BLaER1 (cell line): Measurements from ENCODE around the gene ZNF154.
"Not testable (repeated sequence)": the region's sequence is repeated elsewhere in the genome, so short reads cannot be mapped to it uniquely, and the experiment has no call there.

Source experiments
- H3K27ac ChIP-seq: shearing (Covaris generic); formaldehyde crosslinking; 2 replicates; pipeline ENCODE4 v1.8.1; 2022
- H3K27me3 ChIP-seq: shearing (Covaris generic); formaldehyde crosslinking; 2 replicates; pipeline ENCODE4 v1.8.1; 2022
- H3K36me3 ChIP-seq: shearing (Covaris generic); formaldehyde crosslinking; 2 replicates; pipeline ENCODE4 v1.8.1; 2022
- H3K4me1 ChIP-seq: shearing (Covaris generic); formaldehyde crosslinking; 2 replicates; pipeline ENCODE4 v1.8.1; 2022
- H3K4me2 ChIP-seq: shearing (Covaris generic); formaldehyde crosslinking; 2 replicates; pipeline ENCODE4 v1.8.1; 2022
- H3K4me3 ChIP-seq: shearing (Covaris generic); formaldehyde crosslinking; 2 replicates; pipeline ENCODE4 v1.8.1; 2022
- H3K9ac ChIP-seq: shearing (Covaris generic); formaldehyde crosslinking; 2 replicates; pipeline ENCODE4 v1.8.1; 2022
- H3K9me3 ChIP-seq: shearing (Covaris generic); formaldehyde crosslinking; 2 replicates; pipeline ENCODE4 v1.8.1; 2022
- H4K20me1 ChIP-seq: shearing (Covaris generic); formaldehyde crosslinking; 2 replicates; pipeline ENCODE4 v1.8.1; 2022
- Cebpa-rat ChIP-seq: shearing (Covaris generic); IDR thresholded peaks from 2 replicates; pipeline ENCODE4 v1.8.1; 2022

ZNF154 gene

GRCh38 chr19:57708641-57709361 lies at the start of gene ZNF154:
ZNF154 (minus strand) TSS chr19:57709204; CDS start chr19:57708971, 233 bp downstream.
- no peak for TF ChIP-seq Cebpa-rat
- Histone ChIP-seq H3K4me3 (peak within 1 kb of the TSS; percentile 18; the same call in 1 of the 2 replicates), H3K27me3 (peaks cover 44% of the 10 kb centered on the region), H3K4me2 (no peak within 1 kb of the TSS), H3K9me3 (peaks cover 41% of the 10 kb centered on the region), H3K9ac (no peak within 1 kb of the TSS), H4K20me1 (peaks cover 43% of the 10 kb centered on the region), H3K27ac (no peak within 1 kb of the TSS), H3K4me1 (no peaks in the 10 kb centered on the region), H3K36me3 (peaks cover 58% of the 10 kb centered on the region)

- Histone ChIP-seq H3K36me3 (peaks cover 98% of the 10 kb centered on the region), H3K9me3 (peaks cover 15% of the 10 kb centered on the region), H3K4me3 (no peak overlapping the region), H3K4me1 (no peaks in the 10 kb centered on the region), H3K27me3 (no peaks in the 10 kb centered on the region), H3K27ac (no peak overlapping the region), H3K4me2 (no peak overlapping the region), H3K9ac (no peak overlapping the region), H4K20me1 (peaks cover 14% of the 10 kb centered on the region)
- no peak for TF ChIP-seq Cebpa-rat
These were observed 48.9 kb upstream of the ZNF154 start for GRCh38 chr19:57757941-57758340.

- no peaks in the 10 kb centered on the region for H3K4me1 ChIP-seq
- TF ChIP-seq Cebpa-rat: no peak
- peaks cover 100% of the 10 kb centered on the region for H3K36me3 ChIP-seq
- no peak overlapping the region for H3K4me3 ChIP-seq
- H3K9me3 ChIP-seq: peaks cover 25% of the 10 kb centered on the region
- H3K27ac ChIP-seq: no peak overlapping the region
- no peaks in the 10 kb centered on the region for H3K27me3 ChIP-seq
- H3K9ac ChIP-seq: no peak overlapping the region
- peaks cover 24% of the 10 kb centered on the region for H4K20me1 ChIP-seq
- no peak overlapping the region for H3K4me2 ChIP-seq
These were observed 46.0 kb upstream of the ZNF154 start for GRCh38 chr19:57755031-57755430.

GRCh38 chr19:57754091-57754673 lies 45.2 kb upstream of the ZNF154 start:
- no peak overlapping the region for H3K27ac ChIP-seq
- peaks cover 31% of the 10 kb centered on the region for H4K20me1 ChIP-seq
- H3K4me1 ChIP-seq: peaks cover 4% of the 10 kb centered on the region; the same call in 1 of the 2 replicates
- no peak for TF ChIP-seq Cebpa-rat
- peaks cover 30% of the 10 kb centered on the region for H3K9me3 ChIP-seq
- H3K9ac ChIP-seq: no peak overlapping the region
- H3K4me3 ChIP-seq: no peak overlapping the region
- no peak overlapping the region for H3K4me2 ChIP-seq
- peaks cover 100% of the 10 kb centered on the region for H3K36me3 ChIP-seq
- no peaks in the 10 kb centered on the region for H3K27me3 ChIP-seq

GRCh38 chr19:57748029-57748428 lies 39.0 kb upstream of the ZNF154 start:
- peaks cover 22% of the 10 kb centered on the region for H3K9me3 ChIP-seq
- H3K27me3 ChIP-seq: no peaks in the 10 kb centered on the region
- no peak for TF ChIP-seq Cebpa-rat
- H3K4me1 ChIP-seq: peaks cover 23% of the 10 kb centered on the region
- H3K9ac ChIP-seq: no peak overlapping the region
- peaks cover 50% of the 10 kb centered on the region for H3K36me3 ChIP-seq
- H3K4me3 ChIP-seq: peak overlapping the region; percentile 97
- peak overlapping the region; percentile 98 for H3K4me2 ChIP-seq
- H4K20me1 ChIP-seq: peaks cover 16% of the 10 kb centered on the region; the same call in 1 of the 2 replicates
- H3K27ac ChIP-seq: no peak overlapping the region

- Histone ChIP-seq H3K4me2 (peak overlapping the region; percentile 98), H4K20me1 (peaks cover 16% of the 10 kb centered on the region; the same call in 1 of the 2 replicates), H3K27me3 (no peaks in the 10 kb centered on the region), H3K9ac (peak overlapping the region; percentile 96), H3K27ac (peak overlapping the region; percentile 89), H3K4me1 (peaks cover 23% of the 10 kb centered on the region), H3K4me3 (peak overlapping the region; percentile 97), H3K9me3 (peaks cover 19% of the 10 kb centered on the region; the same call in 1 of the 2 replicates), H3K36me3 (peaks cover 44% of the 10 kb centered on the region)
- no peak for TF ChIP-seq Cebpa-rat
These were observed 38.4 kb upstream of the ZNF154 start for GRCh38 chr19:57747472-57747807.

- Histone ChIP-seq H3K36me3 (peaks cover 38% of the 10 kb centered on the region), H3K4me3 (peak within 1 kb of the TSS; percentile 97), H3K27me3 (no peaks in the 10 kb centered on the region), H3K27ac (peak within 1 kb of the TSS; percentile 89), H3K9me3 (peaks cover 15% of the 10 kb centered on the region; the same call in 1 of the 2 replicates), H4K20me1 (peaks cover 16% of the 10 kb centered on the region; the same call in 1 of the 2 replicates), H3K9ac (peak within 1 kb of the TSS; percentile 96), H3K4me1 (peaks cover 23% of the 10 kb centered on the region), H3K4me2 (peak within 1 kb of the TSS; percentile 98)
- no peak for TF ChIP-seq Cebpa-rat
These were observed 37.8 kb upstream of the ZNF154 start, which contains the start of gene ZNF776 for GRCh38 chr19:57746580-57747471. ZNF776 (plus strand) TSS chr19:57746815; CDS start chr19:57747059, 244 bp downstream.

GRCh38 chr19:57738770-57739169 lies 29.8 kb upstream of the ZNF154 start:
- not testable (repeated sequence) for H4K20me1 ChIP-seq, H3K9me3 ChIP-seq, H3K9ac ChIP-seq, H3K4me1 ChIP-seq, H3K36me3 ChIP-seq, H3K4me3 ChIP-seq, H3K27ac ChIP-seq, H3K4me2 ChIP-seq, H3K27me3 ChIP-seq

- not testable (repeated sequence) for H3K27me3 ChIP-seq, H3K4me2 ChIP-seq, H3K4me3 ChIP-seq, H3K9me3 ChIP-seq, H3K36me3 ChIP-seq, H3K27ac ChIP-seq, H4K20me1 ChIP-seq, H3K4me1 ChIP-seq, H3K9ac ChIP-seq
These were observed 29.3 kb upstream of the ZNF154 start for GRCh38 chr19:57738320-57738719.
